Neural cell (in vitro differentiated cells): ENCODE data around the gene CELF4. TPM values are rescaled to one million over a fixed set of nuclear protein-coding genes. Genes with fewer than 3 reads are reported as not detected.

Experiments used
- H2AFZ ChIP-seq: fragments of 200-600, 300-800 bp; sonication (generic), shearing (Covaris generic); 2 replicates; pipeline ENCODE4 v1.6.0; 2014; ENCODE audit warnings: low read depth, mild to moderate bottlenecking, antibody characterized with exemption, low read length, moderate library complexity
- H3F3A ChIP-seq: fragments of 200-600 bp; shearing (Covaris generic); 2 replicates; pipeline ENCODE4 v1.6.1; 2016; ENCODE audit warnings: mild to moderate bottlenecking, moderate library complexity, mixed read lengths, antibody characterized with exemption, low read length; ENCODE audit not compliant: insufficient read depth, poor library complexity, severe bottlenecking
- H3K27ac ChIP-seq: fragments of 200-600, 300-800 bp; sonication (generic), shearing (Covaris generic); 2 replicates; pipeline ENCODE4 v1.5.1; 2014; ENCODE audit warnings: mild to moderate bottlenecking, low read length, moderate library complexity
- H3K27me3 ChIP-seq: fragments of 300-800, 200-600 bp; sonication (generic), shearing (Covaris generic); 2 replicates; pipeline ENCODE4 v1.6.0; 2014; ENCODE audit warnings: mild to moderate bottlenecking, low read depth, low read length, moderate library complexity; ENCODE audit not compliant: insufficient read depth
- H3K36me3 ChIP-seq: fragments of 300-800, 200-600 bp; sonication (generic), shearing (Covaris generic); 2 replicates; pipeline ENCODE4 v1.5.1; 2014; ENCODE audit warnings: mild to moderate bottlenecking, antibody characterized with exemption, low read length, moderate library complexity; ENCODE audit not compliant: insufficient read depth
- H3K4me2 ChIP-seq: fragments of 300-800, 200-600 bp; sonication (generic), shearing (Covaris generic); 2 replicates; pipeline ENCODE4 v1.6.0; 2014; ENCODE audit warnings: mild to moderate bottlenecking, low read length
- H3K4me3 ChIP-seq: fragments of 300-800, 200-600 bp; sonication (generic), shearing (Covaris generic); 2 replicates; pipeline ENCODE4 v1.5.1; 2014; ENCODE audit warnings: mild to moderate bottlenecking, low read length, moderate library complexity
- H3K79me2 ChIP-seq: fragments of 200-600 bp; shearing (Covaris generic); replicated peaks from 2 replicates; pipeline ENCODE4 v1.6.0; 2014; ENCODE audit warnings: mild to moderate bottlenecking, low read length, moderate library complexity; ENCODE audit not compliant: insufficient read depth
- H3K9ac ChIP-seq: fragments of 300-800, 200-600 bp; sonication (generic), shearing (Covaris generic); 2 replicates; pipeline ENCODE4 v1.6.1; 2016; ENCODE audit warnings: mild to moderate bottlenecking, low read length, mixed read lengths
- H3K9me2 ChIP-seq: fragments of 200-600 bp; shearing (Covaris generic); 2 replicates; pipeline ENCODE4 v1.6.1; 2016; ENCODE audit warnings: mild to moderate bottlenecking, low read length, mixed read lengths; ENCODE audit not compliant: insufficient read depth
- H3K9me3 ChIP-seq: fragments of 200-600, 300-800 bp; sonication (generic), shearing (Covaris generic); 2 replicates; pipeline ENCODE4 v1.6.1; 2016; ENCODE audit warnings: mild to moderate bottlenecking, mixed run types, low read length, moderate library complexity, mixed read lengths
- H4K20me1 ChIP-seq: fragments of 200-600 bp; shearing (Covaris generic); 2 replicates; pipeline ENCODE4 v1.6.1; 2016; ENCODE audit warnings: mild to moderate bottlenecking, mixed run types; ENCODE audit not compliant: insufficient read depth
- EP300 ChIP-seq: fragments of 450-650 bp; conservative IDR thresholded peaks from 2 replicates; pipeline ENCODE4 v1.6.1; 2014; ENCODE audit warnings: antibody characterized with exemption, mild to moderate bottlenecking, moderate library complexity; ENCODE audit not compliant: poor library complexity, severe bottlenecking
- EZH2 ChIP-seq: fragments of 200-600, 300-800 bp; shearing (Covaris generic), sonication (generic); IDR thresholded peaks from 2 replicates; pipeline ENCODE4 v1.6.1; 2014; ENCODE audit warnings: antibody characterized with exemption, low read length, borderline replicate concordance, mild to moderate bottlenecking; ENCODE audit not compliant: insufficient read depth, poor library complexity, severe bottlenecking
- MXI1 ChIP-seq: fragments of 450-650 bp; conservative IDR thresholded peaks from 2 replicates; pipeline ENCODE4 v1.6.1; 2014; ENCODE audit warnings: antibody characterized with exemption, mild to moderate bottlenecking; ENCODE audit not compliant: poor library complexity, severe bottlenecking
- POLR2AphosphoS5 ChIP-seq: IDR thresholded peaks from 2 replicates; pipeline ENCODE4 v1.6.1; 2012
- RAD21 ChIP-seq: fragments of 450-650 bp; conservative IDR thresholded peaks from 2 replicates; pipeline ENCODE4 v1.6.1; 2014; ENCODE audit warnings: antibody characterized with exemption, mild to moderate bottlenecking, moderate library complexity
- SMC3 ChIP-seq: fragments of 450-650 bp; conservative IDR thresholded peaks from 2 replicates; pipeline ENCODE4 v1.6.1; 2014; ENCODE audit warnings: antibody characterized with exemption, mild to moderate bottlenecking, moderate library complexity; ENCODE audit not compliant: poor library complexity
- TAF1 ChIP-seq: IDR thresholded peaks from 2 replicates; pipeline ENCODE4 v1.6.1; 2012; ENCODE audit warnings: low read depth
- polyA plus RNA-seq: library from polyadenylated mRNA; depleted of rRNA; stranded (reverse); fragments of >200 nt; gene quantifications from 2 replicates; pipeline ENCODE4 v1.2.3, GENCODE V29; 2014
- TF ChIP-seq, protein P1 (sequence below): fragments of 450-650 bp; IDR thresholded peaks from 2 replicates; pipeline ENCODE4 v1.5.1; 2014; ENCODE audit warnings: antibody characterized with exemption, mild to moderate bottlenecking, moderate library complexity; ENCODE audit not compliant: poor library complexity, severe bottlenecking
- TF ChIP-seq, protein P2 (sequence below): IDR thresholded peaks from 2 replicates; pipeline ENCODE4 v1.6.1; 2012; ENCODE audit warnings: borderline replicate concordance

CELF4 gene
- polyA plus RNA-seq, 1 donor from 2014 or later = 191 TPM

DNA sequence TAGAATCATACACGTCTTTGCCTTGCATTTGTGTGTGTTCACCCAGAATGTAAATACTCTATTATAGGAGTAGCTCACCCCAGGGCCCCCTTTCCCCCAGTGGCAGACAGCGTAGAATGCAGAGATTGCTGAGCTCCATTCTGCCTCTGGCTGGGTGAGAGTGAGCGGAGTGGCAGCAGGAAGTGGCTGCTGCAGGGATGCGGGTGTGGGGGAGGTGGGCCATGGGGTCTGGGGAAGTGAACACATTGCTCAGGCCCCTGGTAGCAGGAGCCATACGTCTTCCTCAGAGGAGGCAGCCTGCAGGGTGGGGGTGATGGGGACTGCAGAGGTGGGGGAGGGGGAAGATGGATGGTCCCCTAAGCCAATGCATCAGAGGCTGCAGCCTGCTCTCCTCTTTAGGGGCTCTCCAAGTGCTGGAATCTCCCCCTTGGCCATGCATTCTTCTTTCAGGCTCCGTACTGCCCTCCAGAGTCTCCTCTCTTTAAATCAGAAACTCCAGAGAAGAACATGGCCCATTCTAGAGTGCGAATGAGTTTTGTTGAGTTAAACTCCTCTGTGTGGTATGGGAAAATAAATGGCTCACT, 72.2 kb downstream of the CELF4 start:
- H3K27ac ChIP-seq = no peak overlapping the region
- TF ChIP-seq, protein P1, sequence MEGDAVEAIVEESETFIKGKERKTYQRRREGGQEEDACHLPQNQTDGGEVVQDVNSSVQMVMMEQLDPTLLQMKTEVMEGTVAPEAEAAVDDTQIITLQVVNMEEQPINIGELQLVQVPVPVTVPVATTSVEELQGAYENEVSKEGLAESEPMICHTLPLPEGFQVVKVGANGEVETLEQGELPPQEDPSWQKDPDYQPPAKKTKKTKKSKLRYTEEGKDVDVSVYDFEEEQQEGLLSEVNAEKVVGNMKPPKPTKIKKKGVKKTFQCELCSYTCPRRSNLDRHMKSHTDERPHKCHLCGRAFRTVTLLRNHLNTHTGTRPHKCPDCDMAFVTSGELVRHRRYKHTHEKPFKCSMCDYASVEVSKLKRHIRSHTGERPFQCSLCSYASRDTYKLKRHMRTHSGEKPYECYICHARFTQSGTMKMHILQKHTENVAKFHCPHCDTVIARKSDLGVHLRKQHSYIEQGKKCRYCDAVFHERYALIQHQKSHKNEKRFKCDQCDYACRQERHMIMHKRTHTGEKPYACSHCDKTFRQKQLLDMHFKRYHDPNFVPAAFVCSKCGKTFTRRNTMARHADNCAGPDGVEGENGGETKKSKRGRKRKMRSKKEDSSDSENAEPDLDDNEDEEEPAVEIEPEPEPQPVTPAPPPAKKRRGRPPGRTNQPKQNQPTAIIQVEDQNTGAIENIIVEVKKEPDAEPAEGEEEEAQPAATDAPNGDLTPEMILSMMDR = no peak
- TF ChIP-seq, protein P2, sequence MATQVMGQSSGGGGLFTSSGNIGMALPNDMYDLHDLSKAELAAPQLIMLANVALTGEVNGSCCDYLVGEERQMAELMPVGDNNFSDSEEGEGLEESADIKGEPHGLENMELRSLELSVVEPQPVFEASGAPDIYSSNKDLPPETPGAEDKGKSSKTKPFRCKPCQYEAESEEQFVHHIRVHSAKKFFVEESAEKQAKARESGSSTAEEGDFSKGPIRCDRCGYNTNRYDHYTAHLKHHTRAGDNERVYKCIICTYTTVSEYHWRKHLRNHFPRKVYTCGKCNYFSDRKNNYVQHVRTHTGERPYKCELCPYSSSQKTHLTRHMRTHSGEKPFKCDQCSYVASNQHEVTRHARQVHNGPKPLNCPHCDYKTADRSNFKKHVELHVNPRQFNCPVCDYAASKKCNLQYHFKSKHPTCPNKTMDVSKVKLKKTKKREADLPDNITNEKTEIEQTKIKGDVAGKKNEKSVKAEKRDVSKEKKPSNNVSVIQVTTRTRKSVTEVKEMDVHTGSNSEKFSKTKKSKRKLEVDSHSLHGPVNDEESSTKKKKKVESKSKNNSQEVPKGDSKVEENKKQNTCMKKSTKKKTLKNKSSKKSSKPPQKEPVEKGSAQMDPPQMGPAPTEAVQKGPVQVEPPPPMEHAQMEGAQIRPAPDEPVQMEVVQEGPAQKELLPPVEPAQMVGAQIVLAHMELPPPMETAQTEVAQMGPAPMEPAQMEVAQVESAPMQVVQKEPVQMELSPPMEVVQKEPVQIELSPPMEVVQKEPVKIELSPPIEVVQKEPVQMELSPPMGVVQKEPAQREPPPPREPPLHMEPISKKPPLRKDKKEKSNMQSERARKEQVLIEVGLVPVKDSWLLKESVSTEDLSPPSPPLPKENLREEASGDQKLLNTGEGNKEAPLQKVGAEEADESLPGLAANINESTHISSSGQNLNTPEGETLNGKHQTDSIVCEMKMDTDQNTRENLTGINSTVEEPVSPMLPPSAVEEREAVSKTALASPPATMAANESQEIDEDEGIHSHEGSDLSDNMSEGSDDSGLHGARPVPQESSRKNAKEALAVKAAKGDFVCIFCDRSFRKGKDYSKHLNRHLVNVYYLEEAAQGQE = no peak
- TF ChIP-seq RAD21 (no peak), SMC3 (no peak), TAF1 (no peak)
- H3F3A ChIP-seq = no peaks in the 10 kb centered on the region
- H2AFZ ChIP-seq = no peak overlapping the region
- no peak overlapping the region for H3K4me2 ChIP-seq
- H3K9ac ChIP-seq = no peak overlapping the region
- no peaks in the 10 kb centered on the region for H3K9me3 ChIP-seq
- H3K36me3 ChIP-seq = no peaks in the 10 kb centered on the region
- no peaks in the 10 kb centered on the region for H3K9me2 ChIP-seq
- peaks cover 11% of the 10 kb centered on the region for H4K20me1 ChIP-seq
- no peaks in the 10 kb centered on the region for H3K79me2 ChIP-seq
- no peaks in the 10 kb centered on the region for H3K27me3 ChIP-seq
- H3K4me3 ChIP-seq = no peak overlapping the region

DNA sequence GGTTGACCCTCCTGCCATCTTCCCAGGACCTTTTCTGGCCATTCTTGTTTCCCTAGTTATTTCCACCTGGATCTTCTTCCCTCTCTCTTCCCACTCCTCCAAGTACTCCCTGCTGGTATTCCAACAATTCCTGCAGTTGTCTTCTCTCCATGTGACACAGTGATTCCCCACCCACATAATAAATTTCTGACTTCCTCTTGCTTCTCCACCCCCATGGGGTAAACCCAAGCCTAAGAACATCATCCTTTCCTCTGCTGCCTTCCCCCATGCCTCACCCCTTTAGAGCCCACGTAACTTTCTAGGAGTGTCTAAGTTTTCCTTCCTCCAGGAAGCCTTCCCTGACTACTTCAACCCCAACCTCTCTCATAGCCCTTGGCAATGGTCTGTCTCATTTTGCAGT, 72.6 kb downstream of the CELF4 start:
- TF ChIP-seq TAF1 (no peak), EZH2 (no peak), RAD21 (no peak), POLR2AphosphoS5 (no peak), MXI1 (no peak), EP300 (no peak), SMC3 (no peak)
- TF ChIP-seq, protein P2 = no peak
- TF ChIP-seq, protein P1 = no peak
- no peak overlapping the region for H3K27ac ChIP-seq
- no peaks in the 10 kb centered on the region for H3K9me2 ChIP-seq
- no peak overlapping the region for H3K4me3 ChIP-seq
- no peaks in the 10 kb centered on the region for H3K9me3 ChIP-seq
- no peak overlapping the region for H3K4me2 ChIP-seq
- H3K27me3 ChIP-seq = no peaks in the 10 kb centered on the region
- peaks cover 15% of the 10 kb centered on the region for H4K20me1 ChIP-seq
- H3K9ac ChIP-seq = no peak overlapping the region
- no peaks in the 10 kb centered on the region for H3K79me2 ChIP-seq
- H2AFZ ChIP-seq = no peak overlapping the region
- H3K36me3 ChIP-seq = no peaks in the 10 kb centered on the region
- H3F3A ChIP-seq = no peaks in the 10 kb centered on the region
